ENCODE data around the gene CENPF.

CENPF gene

DNA sequence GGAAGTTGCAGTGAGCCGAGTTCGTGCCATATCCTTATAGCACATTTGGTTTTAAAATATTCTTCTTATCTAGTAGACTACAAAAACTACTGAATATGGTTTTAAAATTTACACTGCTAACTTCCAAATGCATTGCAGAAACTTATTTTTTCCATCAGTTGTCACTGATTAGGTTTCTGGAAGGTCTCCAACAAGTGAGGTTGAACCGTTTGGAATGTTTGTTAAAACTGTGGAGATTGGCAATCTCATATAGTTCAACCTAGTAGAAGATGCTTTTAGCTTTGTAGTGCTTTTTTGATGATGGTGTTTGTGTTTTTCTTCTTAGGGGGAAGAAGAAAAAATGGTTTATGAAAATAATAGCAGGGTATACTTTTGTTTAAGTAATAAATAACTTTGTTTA lies 12.9 kb downstream of the CENPF start:
- no peak overlapping the region for H3K27ac ChIP-seq
- TF ChIP-seq, protein P1, sequence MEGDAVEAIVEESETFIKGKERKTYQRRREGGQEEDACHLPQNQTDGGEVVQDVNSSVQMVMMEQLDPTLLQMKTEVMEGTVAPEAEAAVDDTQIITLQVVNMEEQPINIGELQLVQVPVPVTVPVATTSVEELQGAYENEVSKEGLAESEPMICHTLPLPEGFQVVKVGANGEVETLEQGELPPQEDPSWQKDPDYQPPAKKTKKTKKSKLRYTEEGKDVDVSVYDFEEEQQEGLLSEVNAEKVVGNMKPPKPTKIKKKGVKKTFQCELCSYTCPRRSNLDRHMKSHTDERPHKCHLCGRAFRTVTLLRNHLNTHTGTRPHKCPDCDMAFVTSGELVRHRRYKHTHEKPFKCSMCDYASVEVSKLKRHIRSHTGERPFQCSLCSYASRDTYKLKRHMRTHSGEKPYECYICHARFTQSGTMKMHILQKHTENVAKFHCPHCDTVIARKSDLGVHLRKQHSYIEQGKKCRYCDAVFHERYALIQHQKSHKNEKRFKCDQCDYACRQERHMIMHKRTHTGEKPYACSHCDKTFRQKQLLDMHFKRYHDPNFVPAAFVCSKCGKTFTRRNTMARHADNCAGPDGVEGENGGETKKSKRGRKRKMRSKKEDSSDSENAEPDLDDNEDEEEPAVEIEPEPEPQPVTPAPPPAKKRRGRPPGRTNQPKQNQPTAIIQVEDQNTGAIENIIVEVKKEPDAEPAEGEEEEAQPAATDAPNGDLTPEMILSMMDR (conservative IDR thresholded peaks at IDR 0.05): no peak
- TF ChIP-seq ZFX (IDR thresholded peaks at IDR 0.05): no peak

- TF ChIP-seq, protein P1 (conservative IDR thresholded peaks at IDR 0.05): no peak
- no peak for TF ChIP-seq ZFX (IDR thresholded peaks at IDR 0.05)
- no peak overlapping the region for H3K27ac ChIP-seq
These were observed 14.3 kb downstream of the CENPF start for GRCh38 chr1:214617246-214617645.

- TF ChIP-seq, protein P1 (conservative IDR thresholded peaks at IDR 0.05): no peak
- TF ChIP-seq ZFX (IDR thresholded peaks at IDR 0.05): no peak
- H3K27ac ChIP-seq: no peak overlapping the region
These were observed 14.8 kb downstream of the CENPF start for GRCh38 chr1:214617843-214618242.

- TF ChIP-seq ZFX (IDR thresholded peaks at IDR 0.05): no peak
- TF ChIP-seq, protein P1 (conservative IDR thresholded peaks at IDR 0.05): no peak
These were observed 18.2 kb downstream of the CENPF start for GRCh38 chr1:214621236-214621635.

DNA sequence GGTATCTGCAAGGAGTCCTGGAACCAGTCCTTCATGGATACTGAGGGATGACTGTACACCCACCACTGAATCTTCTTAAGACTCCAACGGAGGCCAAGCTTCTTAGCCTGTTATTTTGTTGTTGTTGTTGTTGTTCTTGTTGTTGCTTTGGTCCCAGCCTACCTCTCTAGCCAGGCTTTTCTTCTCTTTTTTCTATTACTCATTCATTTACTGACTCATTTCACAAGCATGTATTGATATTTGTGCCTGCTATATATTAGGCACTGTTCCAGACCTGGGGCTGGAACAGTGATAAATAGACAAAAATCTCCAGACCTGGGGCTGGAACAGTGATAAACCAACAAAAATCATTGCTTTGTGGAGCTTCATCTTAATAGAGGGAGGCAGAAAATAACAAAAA lies 20.4 kb downstream of the CENPF start:
- TF ChIP-seq ZFX (IDR thresholded peaks at IDR 0.05): no peak
- TF ChIP-seq, protein P1 (conservative IDR thresholded peaks at IDR 0.05): no peak

More at GRCh38 chr1:214621236-214621635, 18.2 kb downstream of the CENPF start:
- H3K27ac ChIP-seq: no peak overlapping the region

GRCh38 chr1:214632091-214632490 lies 29.1 kb downstream of the CENPF start:
- TF ChIP-seq, protein P1 (conservative IDR thresholded peaks at IDR 0.05): no peak
- TF ChIP-seq ZFX (IDR thresholded peaks at IDR 0.05): no peak
- H3K27ac ChIP-seq: no peak overlapping the region

More for the DNA sequence above, 20.4 kb downstream of the CENPF start:
- H3K27ac ChIP-seq: no peak overlapping the region

DNA sequence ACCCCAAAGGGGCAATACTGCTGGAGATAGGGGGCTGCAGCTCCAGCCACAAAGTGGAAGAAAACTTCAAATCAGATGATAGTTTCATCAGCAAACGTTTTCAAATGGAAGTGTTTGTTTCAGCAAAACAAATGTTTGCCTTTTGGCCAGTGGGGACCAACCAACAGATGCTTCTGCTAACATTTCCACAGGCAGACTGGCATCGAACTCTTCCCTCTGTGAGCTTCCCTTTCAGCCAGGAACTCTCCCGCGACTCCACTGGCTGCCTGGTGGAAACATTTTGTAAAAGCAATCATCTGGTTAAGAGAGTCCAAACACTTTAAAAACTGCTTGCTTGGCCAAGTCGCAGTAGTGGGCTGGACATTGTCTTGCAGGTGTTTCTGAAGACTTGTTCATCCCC lies 30.7 kb downstream of the CENPF start:
- H3K27ac ChIP-seq: no peak overlapping the region
- TF ChIP-seq, protein P1 (conservative IDR thresholded peaks at IDR 0.05): no peak
- no peak for TF ChIP-seq ZFX (IDR thresholded peaks at IDR 0.05)

All from C4-2B (cell line).